ENCODE results near the gene CCDC73. TPM values are rescaled to one million over a fixed set of nuclear protein-coding genes. Genes with fewer than 3 reads are reported as not detected.

Gene CCDC73
- not detected for total RNA-seq

- no peak for DNase-seq (ENCODE audit: low spot score in 2 of 2)
Measured at GRCh38 chr11:32794439-32794838, at the start of gene CCDC73. CCDC73 (minus strand) TSS chr11:32794662; CDS start chr11:32760243, 34,419 bp downstream.

GRCh38 chr11:32843544-32843943 is 49.1 kb upstream of the CCDC73 start:
- no peak for DNase-seq (ENCODE audit: low spot score in 2 of 2)
- no peak overlapping the region for H3K4me3 ChIP-seq (ENCODE audit: low read depth, poor library complexity, severe bottlenecking)
- intact Hi-C loops (cut with DNase I; ENCODE audit: low total_unique reads), result no loop called here
- WGBS, 2 donors, result 69 to 72% methylated on average over 3 of the region's 3 CpGs
- TF ChIP-seq CTCF (IDR thresholded peaks at IDR 0.05), result no peak
- TF ChIP-seq POLR2A (IDR thresholded peaks at IDR 0.05), result no peak

More at GRCh38 chr11:32794439-32794838, at the start of gene CCDC73:
- TF ChIP-seq POLR2A (IDR thresholded peaks at IDR 0.05) (no peak), CTCF (IDR thresholded peaks at IDR 0.05) (no peak)
- intact Hi-C loops (cut with DNase I; ENCODE audit: low total_unique reads), result loop anchor here (5.0 kb wide), 1 partner anchor 477 kb away; no protein-coding TSS in a partner anchor
- 93% methylated on average over 12 of the region's 12 CpGs for WGBS, 2 donors
- H3K4me3 ChIP-seq (ENCODE audit: low read depth, poor library complexity, severe bottlenecking), result no peak within 1 kb of the TSS

- no peak for TF ChIP-seq POLR2A (IDR thresholded peaks at IDR 0.05)
- no peak for TF ChIP-seq CTCF (IDR thresholded peaks at IDR 0.05)
- no peak overlapping the region for H3K4me3 ChIP-seq (ENCODE audit: low read depth, poor library complexity, severe bottlenecking)
- 96% methylated on average over 2 of the region's 2 CpGs for WGBS, 2 donors
- DNase-seq (ENCODE audit: low spot score in 2 of 2), result no peak
- intact Hi-C loops (cut with DNase I; ENCODE audit: low total_unique reads), result no loop called here
Measured at GRCh38 chr11:32840587-32840986, 46.1 kb upstream of the CCDC73 start.

GRCh38 chr11:32839308-32839707 is 44.8 kb upstream of the CCDC73 start:
- WGBS, 2 donors, result 47 to 65% methylated on average over 2 of the region's 2 CpGs
- TF ChIP-seq CTCF (IDR thresholded peaks at IDR 0.05), result no peak
- TF ChIP-seq POLR2A (IDR thresholded peaks at IDR 0.05), result no peak

GRCh38 chr11:32838505-32839274 is 44.2 kb upstream of the CCDC73 start:
- H3K4me3 ChIP-seq (ENCODE audit: low read depth, poor library complexity, severe bottlenecking), result no peak overlapping the region
- 45 to 58% methylated on average over 2 of the region's 2 CpGs for WGBS, 2 donors
- intact Hi-C loops (cut with DNase I; ENCODE audit: low total_unique reads), result no loop called here
- TF ChIP-seq POLR2A (IDR thresholded peaks at IDR 0.05), result no peak
- TF ChIP-seq CTCF (IDR thresholded peaks at IDR 0.05), result no peak
- DNase-seq (ENCODE audit: low spot score in 2 of 2), result no peak

More at GRCh38 chr11:32839308-32839707, 44.8 kb upstream of the CCDC73 start:
- no peak overlapping the region for H3K4me3 ChIP-seq (ENCODE audit: low read depth, poor library complexity, severe bottlenecking)
- DNase-seq (ENCODE audit: low spot score in 2 of 2), result no peak
- intact Hi-C loops (cut with DNase I; ENCODE audit: low total_unique reads), result no loop called here
